Adrenal gland (tissue), 12 donors: ENCODE measurements around the gene NELFCD. TPM values are rescaled to one million over a fixed set of nuclear protein-coding genes. Genes with fewer than 3 reads are reported as not detected.

Experiments used
- DNase-seq, 7 donors: peaks; one replicate each; pipeline ENCODE4 v3.0.0-alpha.2; 2019 to 2020
- H3K27ac ChIP-seq, 5 donors: fragments of 200-600 bp; sonication (generic) in 4 of 5; 1 replicate in 3 of 5; 2 replicates in 2 of 5; pipeline versions ENCODE4 v1.5.1 to v1.8.0; 2016 to 2020; ENCODE audit warnings: mild to moderate bottlenecking in 1 of 5
- H3K27me3 ChIP-seq: fragments of 200-600 bp; 2 replicates; pipeline ENCODE4 v1.8.0; 2021
- H3K36me3 ChIP-seq, 2 donors: fragments of 200-600 bp; replicated peaks in 1 of 2; 1 replicate in 1 of 2; 2 replicates in 1 of 2; pipeline versions ENCODE4 v1.5.1 to v1.8.0; 2018 to 2022
- H3K4me1 ChIP-seq, 2 donors: fragments of 200-600 bp; replicated peaks in 1 of 2; 1 replicate in 1 of 2; 2 replicates in 1 of 2; pipeline versions ENCODE4 v1.5.1 to v1.8.0; 2018 to 2021
- H3K4me3 ChIP-seq, 4 donors: fragments of 200-600 bp; sonication (generic) in 3 of 4; one replicate each; pipeline ENCODE4 v1.5.1; 2016 to 2018
- H3K9me3 ChIP-seq, 3 donors: fragments of 200-600 bp; sonication (generic) in 1 of 3; replicated peaks in 1 of 3; 1 replicate in 2 of 3; 2 replicates in 1 of 3; pipeline versions ENCODE4 v1.5.1 to v1.8.0; 2016 to 2021
- POLR2A ChIP-seq, 2 donors: fragments of 450-650 bp; IDR thresholded peaks; one replicate each; pipeline ENCODE4 v1.6.1; 2017; ENCODE audit warnings: antibody characterized with exemption in 2 of 2, mild to moderate bottlenecking in 2 of 2, moderate library complexity in 1 of 2
- WGBS, 4 donors: extraction: QIAGEN DNeasy Blood & Tissue Kit in 2 of 4; methylation state at CpG; one replicate each; pipeline versions ENCODE4 v1.1.5 to v1.1.7; 2013 to 2017; 5-methylcytosine and 5-hydroxymethylcytosine counted together
- intact Hi-C, 2 donors: fragments of 100-400 bp; cut with DNase I; formaldehyde crosslinking; loops; one replicate each; pipeline versions ENCODE4 v1.14.1 to v1.15.0; 2022 to 2023
- polyA plus RNA-seq, 3 donors: library from polyadenylated mRNA; stranded (reverse); fragments of 200-250 nt in 2 of 3; fragments of 350-450 nt in 1 of 3; fragmentation: Illumina TruSeq in 1 of 3; extraction: RNeasy Lipid Tissue Mini Kit (QIAGEN cat#74804) in 1 of 3; gene quantifications; one replicate each; pipeline ENCODE4 v1.2.3, GENCODE V29; 2013 to 2014
- total RNA-seq, 9 donors: library from RNA; depleted of rRNA in 4 of 9; stranded (reverse); fragments of >200 nt in 4 of 9; fragments of 120-200 nt in 1 of 9; fragmentation: NEBNext Ultra II Directional in 1 of 9; extraction: Animal tissue kit (Norgen Biotek cat#: 25700) in 1 of 9; gene quantifications; one replicate each; pipeline versions ENCODE4 v1.1.0 to v1.2.4, GENCODE V29; 2013 to 2023
- TF ChIP-seq, protein P1 (sequence below), 6 experiments: fragments of 450-650 bp in 4 of 6; fragments of 200-600 bp in 2 of 6; sonication (generic) in 1 of 6; IDR thresholded peaks; 1 replicate in 5 of 6; 2 replicates in 1 of 6; pipeline versions ENCODE4 v1.5.1 to v1.8.0; 2016 to 2021; ENCODE audit warnings: antibody characterized with exemption in 6 of 6, mild to moderate bottlenecking in 2 of 6, moderate library complexity in 1 of 6
- donor health status: healthy with polysubstance abuse.
- donor health status: Bipolar disorder and iron deficiency.
- donor health status: DM: yes; HTN: yes; CAD: no.
- donor health status: DM: no; HTN: no; CAD: no.
- donor health status: DM: no; HTN: no; CAD: no.
- donor health status: DM: yes; HTN: yes; CAD: no.

Gene NELFCD
- total and polyA plus RNA-seq, 12 donors: 47.1 to 107 (median 75.0) TPM

DNA sequence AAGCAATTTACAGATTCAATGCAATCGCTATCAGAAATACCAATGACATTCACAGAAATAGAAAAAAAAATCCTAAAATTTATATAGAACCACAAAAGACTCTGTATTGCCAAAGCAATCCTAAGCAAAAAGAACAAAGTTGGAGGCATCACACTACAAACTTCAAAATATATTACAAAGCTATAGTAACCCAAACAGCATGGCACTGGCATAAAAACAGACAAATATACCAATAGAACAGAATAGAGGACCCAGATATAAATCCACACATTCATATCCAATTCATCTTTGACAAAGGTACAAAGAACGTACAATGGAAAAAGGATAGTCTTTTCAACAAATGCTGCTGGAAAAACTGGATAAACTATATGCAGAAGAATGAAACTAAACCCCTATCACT lies 11.6 kb upstream of the NELFCD start:
- no peaks in the 10 kb centered on the region for H3K36me3 ChIP-seq
- no peak for TF ChIP-seq POLR2A (IDR thresholded peaks at IDR 0.05)
- H3K27me3 ChIP-seq: no peaks in the 10 kb centered on the region
- intact Hi-C loops: no loop called here
- WGBS, 4 donors: 57 to 94% (median 67%) methylated on average over 2 of the region's 2 CpGs
- H3K27ac ChIP-seq: no peak overlapping the region
- H3K4me1 ChIP-seq: no peaks in the 10 kb centered on the region
- H3K4me3 ChIP-seq: no peak overlapping the region
- H3K9me3 ChIP-seq: peaks cover 0 to 4% (median 0%) of the 10 kb centered on the region in 3 donors
- no peak for DNase-seq

GRCh38 chr20:58970146-58970545 lies 10.9 kb upstream of the NELFCD start:
- intact Hi-C loops: no loop called here
- Histone ChIP-seq H3K4me1 (no peaks in the 10 kb centered on the region), H3K27me3 (no peaks in the 10 kb centered on the region), H3K36me3 (no peaks in the 10 kb centered on the region), H3K4me3 (no peak overlapping the region), H3K27ac (no peak overlapping the region), H3K9me3 (peaks cover 0 to 4% (median 0%) of the 10 kb centered on the region in 3 donors)
- TF ChIP-seq, protein P1, sequence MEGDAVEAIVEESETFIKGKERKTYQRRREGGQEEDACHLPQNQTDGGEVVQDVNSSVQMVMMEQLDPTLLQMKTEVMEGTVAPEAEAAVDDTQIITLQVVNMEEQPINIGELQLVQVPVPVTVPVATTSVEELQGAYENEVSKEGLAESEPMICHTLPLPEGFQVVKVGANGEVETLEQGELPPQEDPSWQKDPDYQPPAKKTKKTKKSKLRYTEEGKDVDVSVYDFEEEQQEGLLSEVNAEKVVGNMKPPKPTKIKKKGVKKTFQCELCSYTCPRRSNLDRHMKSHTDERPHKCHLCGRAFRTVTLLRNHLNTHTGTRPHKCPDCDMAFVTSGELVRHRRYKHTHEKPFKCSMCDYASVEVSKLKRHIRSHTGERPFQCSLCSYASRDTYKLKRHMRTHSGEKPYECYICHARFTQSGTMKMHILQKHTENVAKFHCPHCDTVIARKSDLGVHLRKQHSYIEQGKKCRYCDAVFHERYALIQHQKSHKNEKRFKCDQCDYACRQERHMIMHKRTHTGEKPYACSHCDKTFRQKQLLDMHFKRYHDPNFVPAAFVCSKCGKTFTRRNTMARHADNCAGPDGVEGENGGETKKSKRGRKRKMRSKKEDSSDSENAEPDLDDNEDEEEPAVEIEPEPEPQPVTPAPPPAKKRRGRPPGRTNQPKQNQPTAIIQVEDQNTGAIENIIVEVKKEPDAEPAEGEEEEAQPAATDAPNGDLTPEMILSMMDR (IDR thresholded peaks at IDR 0.05): no peak
- no peak for TF ChIP-seq POLR2A (IDR thresholded peaks at IDR 0.05)
- WGBS, 4 donors: 42 to 67% (median 60%) methylated on average over 1 of the region's 1 CpG
- DNase-seq: no peak

DNA sequence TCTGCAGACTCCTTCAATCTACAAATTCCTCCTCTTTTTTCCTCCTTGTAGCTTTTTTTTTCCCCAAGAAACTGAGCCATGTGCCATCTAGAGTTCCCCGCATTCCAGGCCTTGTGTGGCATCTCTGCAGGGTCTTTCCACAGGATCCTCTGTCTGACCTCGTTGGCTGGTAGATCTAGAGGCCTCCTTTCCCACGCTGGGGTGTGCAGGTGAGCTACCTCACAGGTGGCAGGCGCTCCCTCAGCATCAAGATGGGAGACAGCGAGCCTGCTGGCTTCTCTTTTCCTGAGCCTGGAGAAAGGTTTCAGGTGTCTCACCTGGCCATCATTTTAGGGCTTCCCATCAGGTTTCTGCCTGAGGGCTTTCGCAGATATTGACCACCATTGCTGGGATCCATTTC lies 9.6 kb upstream of the NELFCD start:
- WGBS, 4 donors: 76 to 84% (median 80%) methylated on average over 6 of the region's 6 CpGs
- Histone ChIP-seq H3K9me3 (peaks cover 0 to 5% (median 4%) of the 10 kb centered on the region in 3 donors), H3K27me3 (no peaks in the 10 kb centered on the region), H3K36me3 (no peaks in the 10 kb centered on the region), H3K27ac (no peak overlapping the region), H3K4me3 (no peak overlapping the region), H3K4me1 (no peaks in the 10 kb centered on the region)
- no peak for TF ChIP-seq POLR2A (IDR thresholded peaks at IDR 0.05)
- TF ChIP-seq, protein P1 (IDR thresholded peaks at IDR 0.05): no peak
- intact Hi-C loops: no loop called here
- no peak for DNase-seq

DNA sequence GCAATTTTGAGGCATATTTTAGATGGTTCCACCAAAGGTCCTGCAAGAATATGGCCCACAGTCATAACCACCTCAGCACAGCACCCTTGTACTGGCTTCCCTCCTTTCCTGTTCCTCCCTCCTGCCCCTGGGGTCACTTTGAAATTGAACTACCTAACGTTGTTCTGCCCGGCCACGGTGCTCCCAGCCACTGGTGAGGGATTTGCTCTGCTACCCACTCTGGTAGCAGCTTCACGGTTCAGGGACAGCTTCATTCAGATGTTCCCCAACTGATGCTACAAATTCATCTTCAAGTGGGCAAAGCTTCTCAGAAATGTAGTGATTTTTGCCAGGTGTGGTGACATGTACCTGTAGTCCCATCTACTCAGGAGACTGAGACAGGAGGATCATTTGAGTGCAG lies 7.9 kb upstream of the NELFCD start:
- Histone ChIP-seq H3K4me1 (no peaks in the 10 kb centered on the region), H3K9me3 (peaks cover 0 to 5% (median 4%) of the 10 kb centered on the region in 3 donors), H3K27me3 (no peaks in the 10 kb centered on the region), H3K4me3 (no peak overlapping the region), H3K36me3 (no peaks in the 10 kb centered on the region), H3K27ac (no peak overlapping the region)
- 82 to 85% (median 84%) methylated on average over 4 of the region's 4 CpGs for WGBS, 4 donors
- intact Hi-C loops: no loop called here
- TF ChIP-seq, protein P1 (IDR thresholded peaks at IDR 0.05): no peak
- no peak for TF ChIP-seq POLR2A (IDR thresholded peaks at IDR 0.05)
- DNase-seq: no peak

DNA sequence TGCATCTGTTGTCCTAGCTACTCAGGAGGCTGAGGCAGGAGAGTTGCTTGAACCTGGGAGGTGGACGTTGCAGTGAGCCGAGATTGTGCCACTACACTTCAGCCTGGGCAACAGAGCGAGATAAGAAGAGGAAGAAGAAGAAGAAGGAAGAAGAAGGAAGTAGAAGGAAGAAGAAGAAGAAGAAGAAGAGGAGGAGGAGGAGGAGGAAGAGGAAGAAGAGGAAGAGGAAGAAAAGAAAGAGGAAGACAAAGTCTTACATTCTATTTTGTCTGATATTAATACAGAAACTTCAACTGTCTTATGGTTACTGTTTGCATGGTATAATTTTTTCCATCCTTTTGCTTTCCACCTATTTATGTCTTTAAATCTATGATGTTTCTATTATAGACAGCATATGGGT lies 7.2 kb upstream of the NELFCD start:
- Histone ChIP-seq H3K36me3 (no peaks in the 10 kb centered on the region), H3K4me3 (no peak overlapping the region), H3K27ac (no peak overlapping the region), H3K9me3 (peaks cover 0 to 5% (median 4%) of the 10 kb centered on the region in 3 donors), H3K27me3 (no peaks in the 10 kb centered on the region), H3K4me1 (no peaks in the 10 kb centered on the region)
- WGBS, 4 donors: 75 to 80% (median 76%) methylated on average over 3 of the region's 3 CpGs
- intact Hi-C loops: no loop called here
- TF ChIP-seq, protein P1 (IDR thresholded peaks at IDR 0.05): no peak
- TF ChIP-seq POLR2A (IDR thresholded peaks at IDR 0.05): no peak
- DNase-seq: no peak
